Fibroblast of the aortic adventitia (primary cell): Measurements from ENCODE around the gene DNAJB12. TPM values are rescaled to one million over a fixed set of nuclear protein-coding genes. Genes with fewer than 3 reads are reported as not detected.
A peak's percentile ranks its signal among the peaks of the same experiment; 100 is the strongest.
"Not testable (repeated sequence)": the region's sequence is repeated elsewhere in the genome, so short reads cannot be mapped to it uniquely, and the experiment has no call there.

Experiments
- DNase-seq: peaks from one replicate; pipeline ENCODE4 v3.0.0-alpha.2; 2010; ENCODE audit warnings: low read depth
- H3K4me3 ChIP-seq: 2 replicates; pipeline ENCODE4 v1.5.1; 2011; ENCODE audit warnings: low read depth, mild to moderate bottlenecking, control low read depth, low read length, moderate library complexity
- total RNA-seq: library from RNA; depleted of rRNA; stranded (reverse); fragments of >200 nt; gene quantifications from 2 replicates; pipeline ENCODE4 v1.2.3, GENCODE V29; 2012; ENCODE audit warnings: low replicate concordance
- TF ChIP-seq, protein P1 (sequence below): IDR thresholded peaks from 2 replicates; pipeline ENCODE4 v1.5.1; 2011; ENCODE audit warnings: mild to moderate bottlenecking, low read length, control low read depth, inconsistent platforms; ENCODE audit not compliant: insufficient read depth

Gene DNAJB12
- total RNA-seq, 1 donor, result 24.5 TPM

DNA sequence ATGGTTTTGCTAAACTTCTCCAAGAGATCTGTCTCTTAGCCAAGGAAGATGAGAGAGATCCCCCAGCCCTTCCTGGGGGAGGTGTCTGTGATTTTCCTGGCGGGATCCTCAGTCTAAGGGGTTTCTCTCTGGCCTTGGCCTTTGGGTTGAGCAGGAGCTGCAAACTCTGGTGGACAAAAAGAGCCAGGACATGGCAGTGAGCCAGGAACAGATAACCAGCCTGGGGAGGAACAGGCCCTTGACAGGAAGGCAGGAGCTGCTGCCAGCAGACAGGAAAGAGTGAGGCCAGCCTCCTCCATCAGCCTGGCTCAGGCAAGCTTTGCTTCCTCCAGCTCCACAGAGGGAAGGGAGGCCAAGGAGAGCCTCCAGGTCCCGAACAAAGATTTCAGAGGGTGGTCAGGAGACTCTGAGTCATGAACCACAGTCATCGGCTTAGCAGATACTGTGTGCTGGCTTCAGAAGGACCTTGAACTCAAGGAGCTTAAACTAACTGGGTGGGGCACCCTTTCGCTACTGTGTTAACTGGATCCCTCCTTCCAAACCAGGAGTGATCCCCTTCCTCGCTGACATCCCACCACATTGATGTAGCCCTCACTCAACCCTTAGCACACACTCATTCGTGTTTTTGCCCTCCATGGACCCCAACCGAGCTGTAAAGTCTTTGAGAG, 46.3 kb downstream of the DNAJB12 start:
- TF ChIP-seq, protein P1, sequence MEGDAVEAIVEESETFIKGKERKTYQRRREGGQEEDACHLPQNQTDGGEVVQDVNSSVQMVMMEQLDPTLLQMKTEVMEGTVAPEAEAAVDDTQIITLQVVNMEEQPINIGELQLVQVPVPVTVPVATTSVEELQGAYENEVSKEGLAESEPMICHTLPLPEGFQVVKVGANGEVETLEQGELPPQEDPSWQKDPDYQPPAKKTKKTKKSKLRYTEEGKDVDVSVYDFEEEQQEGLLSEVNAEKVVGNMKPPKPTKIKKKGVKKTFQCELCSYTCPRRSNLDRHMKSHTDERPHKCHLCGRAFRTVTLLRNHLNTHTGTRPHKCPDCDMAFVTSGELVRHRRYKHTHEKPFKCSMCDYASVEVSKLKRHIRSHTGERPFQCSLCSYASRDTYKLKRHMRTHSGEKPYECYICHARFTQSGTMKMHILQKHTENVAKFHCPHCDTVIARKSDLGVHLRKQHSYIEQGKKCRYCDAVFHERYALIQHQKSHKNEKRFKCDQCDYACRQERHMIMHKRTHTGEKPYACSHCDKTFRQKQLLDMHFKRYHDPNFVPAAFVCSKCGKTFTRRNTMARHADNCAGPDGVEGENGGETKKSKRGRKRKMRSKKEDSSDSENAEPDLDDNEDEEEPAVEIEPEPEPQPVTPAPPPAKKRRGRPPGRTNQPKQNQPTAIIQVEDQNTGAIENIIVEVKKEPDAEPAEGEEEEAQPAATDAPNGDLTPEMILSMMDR, result no peak
- DNase-seq, result peak; percentile 97
- H3K4me3 ChIP-seq, result no peak overlapping the region

- not testable (repeated sequence) for DNase-seq, H3K4me3 ChIP-seq
Measured at GRCh38 chr10:72307711-72308110, 47.0 kb downstream of the DNAJB12 start.

- DNase-seq, result no peak
- H3K4me3 ChIP-seq, result no peak overlapping the region
- TF ChIP-seq, protein P1, result no peak
Measured at GRCh38 chr10:72306215-72306760, 48.4 kb downstream of the DNAJB12 start.

GRCh38 chr10:72303424-72304128, 51.1 kb downstream of the DNAJB12 start:
- no peak for DNase-seq
- TF ChIP-seq, protein P1, result no peak
- no peak overlapping the region for H3K4me3 ChIP-seq

- TF ChIP-seq, protein P1, result no peak
- DNase-seq, result no peak
- no peak overlapping the region for H3K4me3 ChIP-seq
Measured at GRCh38 chr10:72298592-72299519, 55.9 kb downstream of the DNAJB12 start.

DNA sequence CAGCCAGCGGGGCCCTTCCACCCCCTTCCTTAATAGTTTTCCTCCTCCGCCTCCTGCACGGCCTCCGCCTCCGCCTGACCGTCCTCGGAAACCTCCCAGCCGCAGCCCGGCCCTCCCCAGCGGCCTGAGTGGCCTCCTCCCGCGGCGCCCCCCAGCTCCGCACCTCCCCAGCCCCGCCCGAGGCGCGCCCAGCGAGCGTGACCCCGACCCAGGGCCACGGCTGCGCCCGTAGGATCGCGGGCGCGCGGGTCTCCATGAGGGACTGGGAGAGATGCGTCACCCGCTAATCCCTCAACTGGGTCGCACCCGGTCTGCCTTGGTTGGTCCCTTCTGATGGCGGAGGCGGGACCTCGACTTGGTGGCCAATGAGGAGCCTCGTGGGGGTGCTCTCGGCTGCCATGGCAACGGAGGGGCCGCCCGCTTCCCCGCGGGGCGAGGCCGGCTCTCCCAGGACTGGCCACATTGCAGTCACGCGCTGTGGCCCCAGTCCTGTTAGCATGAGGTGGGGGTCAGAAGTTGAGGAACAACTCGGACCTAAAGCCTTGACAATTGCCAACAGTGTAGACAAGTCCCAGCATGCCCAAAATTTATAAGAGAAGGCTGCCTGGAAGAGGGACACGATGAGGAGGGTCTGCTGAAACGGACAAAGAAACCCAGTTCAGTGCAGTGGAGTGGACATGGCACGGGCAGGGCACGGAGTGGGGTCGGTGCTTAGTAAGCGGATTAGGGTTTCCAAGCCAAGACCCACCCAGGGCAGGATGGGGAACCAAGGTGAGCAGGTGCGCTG, 56.7 kb downstream of the DNAJB12 start:
- TF ChIP-seq, protein P1, result no peak
- peak; percentile 98 for DNase-seq
- peak overlapping the region; percentile 67 for H3K4me3 ChIP-seq
